Stimulated activated memory B cell treated with anti-CD40 and anti-IgM and Interleukin-4, amounts not matched to agents 10 μg/mL and 1 μg/mL and 100 μg/mL, for 72 hours (primary cell): ENCODE data around the gene ETV5.
A peak's percentile ranks its signal among the peaks of the same experiment; 100 is the strongest.

Experiments used
- ATAC-seq: fragments of 150-1000 bp; cut with Tn5 transposase; 2 replicates; pipeline ENCODE4 v1.10.0; 2021
- H3K27ac Mint-ChIP-seq: one replicate; pipeline ENCODE4 v1.8.0; 2022; ENCODE audit warnings: mild to moderate bottlenecking, mixed read lengths
- H3K27me3 Mint-ChIP-seq: one replicate; pipeline ENCODE4 v1.8.0; 2022; ENCODE audit warnings: mixed read lengths
- H3K36me3 Mint-ChIP-seq: one replicate; pipeline ENCODE4 v1.8.0; 2022; ENCODE audit warnings: mixed read lengths
- H3K4me1 Mint-ChIP-seq: one replicate; pipeline ENCODE4 v1.8.0; 2022; ENCODE audit warnings: mixed read lengths
- H3K4me3 Mint-ChIP-seq: one replicate; pipeline ENCODE4 v1.8.0; 2022; ENCODE audit warnings: mild to moderate bottlenecking, moderate library complexity, mixed read lengths
- H3K9me3 Mint-ChIP-seq: one replicate; pipeline ENCODE4 v1.8.0; 2022; ENCODE audit warnings: mixed read lengths

The ETV5 gene

GRCh38 chr3:186109897-186110803 is 1.3 kb upstream of the ETV5 start:
- H3K36me3 Mint-ChIP-seq, result no peaks in the 10 kb centered on the region
- no peaks in the 10 kb centered on the region for H3K9me3 Mint-ChIP-seq
- no peak for ATAC-seq
- peaks cover 52% of the 10 kb centered on the region for H3K4me1 Mint-ChIP-seq
- H3K27ac Mint-ChIP-seq, result peak overlapping the region; percentile 70
- H3K4me3 Mint-ChIP-seq, result peak overlapping the region; percentile 91
- peaks cover 55% of the 10 kb centered on the region for H3K27me3 Mint-ChIP-seq

DNA sequence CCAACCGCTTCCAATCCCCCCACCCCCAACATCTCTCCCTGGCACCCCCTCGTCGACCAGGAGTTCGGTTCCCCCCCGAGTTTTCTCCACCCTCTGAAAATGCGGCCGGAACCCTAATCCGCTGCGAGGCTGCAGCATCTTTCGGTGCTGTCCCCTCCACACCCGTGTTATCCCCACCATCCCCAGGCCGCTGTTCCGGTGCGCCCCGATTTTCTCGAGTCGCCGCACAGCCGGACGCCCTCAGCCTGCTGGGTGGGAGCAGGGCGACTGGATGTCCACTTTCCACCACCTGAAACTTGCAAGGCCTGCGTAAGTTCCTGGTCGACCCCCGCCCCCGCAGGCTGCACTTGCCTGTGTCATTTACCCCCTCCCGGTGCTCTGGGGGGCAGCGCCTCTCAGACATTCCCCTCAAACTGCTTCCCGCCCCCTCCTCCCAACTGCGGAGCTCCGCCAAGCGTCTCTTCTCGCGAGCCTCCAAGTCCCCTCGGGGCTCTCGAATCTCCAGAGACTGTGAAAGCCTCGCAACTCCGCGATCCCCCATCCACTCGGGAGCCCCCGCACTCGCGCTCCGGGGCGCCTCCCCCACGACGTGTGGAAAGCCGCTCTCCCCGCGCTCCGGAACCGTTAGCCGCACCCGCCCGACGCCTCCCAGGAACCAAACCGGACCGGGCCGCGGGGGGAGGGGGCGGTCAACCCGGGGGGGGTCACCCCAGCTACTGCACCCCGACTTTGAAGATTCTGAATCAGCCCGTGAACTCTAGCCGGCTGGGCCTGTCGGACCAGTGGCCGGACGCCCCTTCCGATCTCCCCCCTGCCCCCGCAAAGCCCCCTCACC is 566 bp downstream of the ETV5 start:
- ATAC-seq, result no peak
- Mint-ChIP-seq H3K4me1 (peaks cover 52% of the 10 kb centered on the region), H3K27me3 (peaks cover 44% of the 10 kb centered on the region), H3K9me3 (no peaks in the 10 kb centered on the region), H3K4me3 (peak overlapping the region; percentile 91), H3K27ac (peak overlapping the region; percentile 70), H3K36me3 (no peaks in the 10 kb centered on the region)

DNA sequence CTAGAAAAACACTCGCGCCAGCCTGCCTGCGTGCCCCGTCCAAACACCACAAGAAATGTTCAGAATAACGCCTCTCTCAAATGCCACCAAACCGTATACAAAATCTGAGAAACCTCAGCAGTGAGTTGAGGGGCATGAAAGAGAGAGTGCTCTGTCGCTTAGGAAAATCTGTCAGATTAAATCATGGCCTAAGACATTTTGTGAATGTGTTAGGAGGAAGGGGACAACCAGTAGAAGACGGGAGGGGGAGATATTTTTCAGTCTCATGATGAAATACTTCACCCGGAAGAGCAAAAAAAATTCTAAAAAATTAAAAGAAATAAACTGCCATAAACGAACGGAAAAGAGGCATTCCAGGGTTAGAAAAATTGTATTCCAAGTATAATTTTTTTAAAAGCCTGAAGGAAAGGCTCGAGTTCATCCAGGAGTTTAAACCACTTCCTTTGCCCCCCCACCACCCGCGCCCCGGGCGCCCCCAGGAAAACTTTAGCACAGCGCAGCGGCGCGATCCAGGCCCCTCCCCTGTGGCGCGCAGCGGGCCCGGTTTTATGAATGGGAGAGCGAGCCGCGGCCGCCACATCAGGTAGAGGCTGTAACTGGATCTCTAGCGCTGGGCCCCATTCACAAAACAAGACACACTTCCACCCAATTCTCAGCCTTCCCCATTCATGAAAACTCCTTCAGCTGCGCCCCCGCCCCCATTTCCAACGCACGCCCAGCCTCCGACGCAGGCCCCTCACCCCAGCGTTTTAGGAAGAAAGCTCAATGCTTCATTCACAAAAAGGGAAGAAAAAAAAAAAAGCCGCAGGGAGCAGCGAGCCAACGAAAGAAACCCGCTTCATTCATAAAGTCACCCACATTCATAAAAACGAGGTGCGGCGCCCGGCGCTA is 1.4 kb downstream of the ETV5 start:
- peak overlapping the region; percentile 39 for H3K27ac Mint-ChIP-seq
- no peaks in the 10 kb centered on the region for H3K36me3 Mint-ChIP-seq
- peak overlapping the region; percentile 91 for H3K4me3 Mint-ChIP-seq
- no peaks in the 10 kb centered on the region for H3K9me3 Mint-ChIP-seq
- ATAC-seq, result no peak
- H3K27me3 Mint-ChIP-seq, result peaks cover 37% of the 10 kb centered on the region
- peaks cover 52% of the 10 kb centered on the region for H3K4me1 Mint-ChIP-seq

DNA sequence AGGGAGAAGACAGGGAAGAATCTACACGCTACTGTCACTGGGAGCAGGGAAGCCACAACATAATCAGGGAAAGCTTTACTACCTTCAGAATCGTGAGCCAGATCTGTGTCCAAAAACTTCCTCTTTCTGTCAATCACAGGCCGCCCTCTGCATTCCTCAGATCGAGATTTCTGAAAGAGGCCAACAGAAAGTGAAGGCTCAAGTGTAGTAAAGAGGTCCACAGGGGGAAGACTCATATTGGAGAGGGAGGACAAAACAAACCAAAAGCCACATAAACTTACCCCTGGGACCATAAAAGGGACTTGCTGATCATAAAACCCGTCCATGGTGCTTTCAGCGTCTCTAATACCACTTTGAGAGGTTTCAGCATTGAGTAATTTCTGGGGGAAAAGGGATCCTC is 3.3 kb downstream of the ETV5 start:
- no peak for ATAC-seq
- H3K4me3 Mint-ChIP-seq, result no peak overlapping the region
- peaks cover 18% of the 10 kb centered on the region for H3K27me3 Mint-ChIP-seq
- peaks cover 39% of the 10 kb centered on the region for H3K4me1 Mint-ChIP-seq
- H3K9me3 Mint-ChIP-seq, result no peaks in the 10 kb centered on the region
- no peak overlapping the region for H3K27ac Mint-ChIP-seq
- no peaks in the 10 kb centered on the region for H3K36me3 Mint-ChIP-seq

GRCh38 chr3:186102687-186103086 is 6.2 kb downstream of the ETV5 start:
- Mint-ChIP-seq H3K9me3 (no peaks in the 10 kb centered on the region), H3K4me1 (peaks cover 12% of the 10 kb centered on the region), H3K4me3 (no peak overlapping the region), H3K36me3 (no peaks in the 10 kb centered on the region), H3K27me3 (peaks cover 4% of the 10 kb centered on the region), H3K27ac (no peak overlapping the region)
- no peak for ATAC-seq

DNA sequence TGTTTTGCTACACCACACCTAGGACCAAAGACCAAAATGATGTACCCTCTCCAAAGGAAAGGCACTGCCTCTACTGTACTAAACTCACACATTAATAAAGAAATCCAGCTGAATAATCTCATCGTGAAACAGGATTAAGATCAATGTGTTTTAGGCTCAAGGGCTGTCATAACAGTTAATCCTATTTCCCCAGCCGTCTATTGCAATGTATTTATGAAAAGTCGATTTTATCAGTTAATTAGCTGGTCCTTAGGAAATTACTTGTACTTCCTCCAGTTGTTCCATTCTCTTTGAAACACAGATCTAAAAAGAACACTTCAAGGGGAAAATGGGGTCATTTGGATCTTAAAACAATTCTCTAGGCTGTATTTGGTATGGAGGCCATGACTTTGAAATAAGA is 8.5 kb downstream of the ETV5 start:
- ATAC-seq, result no peak

DNA sequence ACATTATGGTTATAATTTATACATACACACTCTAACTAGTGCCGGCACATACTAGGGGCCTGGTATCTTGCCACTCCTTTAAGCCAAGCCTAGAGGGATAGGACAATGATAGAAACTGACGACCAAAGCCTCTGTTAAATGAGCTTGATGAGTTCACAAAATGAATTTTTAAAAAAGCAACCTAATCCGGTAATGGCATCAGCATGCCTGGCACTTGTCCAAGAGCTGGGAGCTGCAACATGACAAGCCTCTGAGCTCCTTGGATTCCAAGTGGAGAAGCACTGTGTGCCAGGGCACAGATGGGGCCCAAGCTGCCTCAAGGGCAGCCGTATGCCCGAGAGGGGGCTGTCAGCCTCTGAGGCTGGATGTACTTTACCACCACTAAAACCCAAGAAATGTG is 9.7 kb downstream of the ETV5 start:
- Mint-ChIP-seq H3K4me3 (no peak overlapping the region), H3K9me3 (no peaks in the 10 kb centered on the region), H3K4me1 (no peaks in the 10 kb centered on the region), H3K27ac (no peak overlapping the region), H3K27me3 (peaks cover 14% of the 10 kb centered on the region), H3K36me3 (no peaks in the 10 kb centered on the region)
- ATAC-seq, result no peak

More for the DNA sequence above, 8.5 kb downstream of the ETV5 start:
- Mint-ChIP-seq H3K27me3 (peaks cover 14% of the 10 kb centered on the region), H3K4me3 (no peak overlapping the region), H3K27ac (no peak overlapping the region), H3K36me3 (no peaks in the 10 kb centered on the region), H3K4me1 (peaks cover under 1% of the 10 kb centered on the region), H3K9me3 (no peaks in the 10 kb centered on the region)

DNA sequence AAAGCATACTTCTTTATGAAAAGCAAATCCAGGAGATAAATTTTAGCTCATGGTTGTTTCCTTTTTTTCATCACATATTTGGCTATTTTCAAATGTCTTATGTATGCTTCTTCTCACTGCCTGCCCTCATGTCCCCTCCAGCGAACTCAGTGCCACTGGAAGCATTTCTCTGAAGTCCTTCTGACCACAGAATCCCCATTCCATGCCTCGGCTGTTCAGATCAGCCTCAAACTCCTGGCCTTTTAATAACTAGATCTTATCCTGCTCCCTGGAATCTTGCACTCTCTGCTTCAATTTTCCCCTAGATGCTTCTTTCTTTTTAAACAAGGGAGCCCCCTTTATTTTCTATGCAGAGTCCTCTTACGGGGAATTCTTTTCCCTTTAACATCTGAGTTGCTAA is 10.1 kb downstream of the ETV5 start:
- Mint-ChIP-seq H3K4me3 (no peak overlapping the region), H3K4me1 (no peaks in the 10 kb centered on the region), H3K36me3 (no peaks in the 10 kb centered on the region), H3K27ac (no peak overlapping the region), H3K27me3 (peaks cover 14% of the 10 kb centered on the region), H3K9me3 (no peaks in the 10 kb centered on the region)
- no peak for ATAC-seq

DNA sequence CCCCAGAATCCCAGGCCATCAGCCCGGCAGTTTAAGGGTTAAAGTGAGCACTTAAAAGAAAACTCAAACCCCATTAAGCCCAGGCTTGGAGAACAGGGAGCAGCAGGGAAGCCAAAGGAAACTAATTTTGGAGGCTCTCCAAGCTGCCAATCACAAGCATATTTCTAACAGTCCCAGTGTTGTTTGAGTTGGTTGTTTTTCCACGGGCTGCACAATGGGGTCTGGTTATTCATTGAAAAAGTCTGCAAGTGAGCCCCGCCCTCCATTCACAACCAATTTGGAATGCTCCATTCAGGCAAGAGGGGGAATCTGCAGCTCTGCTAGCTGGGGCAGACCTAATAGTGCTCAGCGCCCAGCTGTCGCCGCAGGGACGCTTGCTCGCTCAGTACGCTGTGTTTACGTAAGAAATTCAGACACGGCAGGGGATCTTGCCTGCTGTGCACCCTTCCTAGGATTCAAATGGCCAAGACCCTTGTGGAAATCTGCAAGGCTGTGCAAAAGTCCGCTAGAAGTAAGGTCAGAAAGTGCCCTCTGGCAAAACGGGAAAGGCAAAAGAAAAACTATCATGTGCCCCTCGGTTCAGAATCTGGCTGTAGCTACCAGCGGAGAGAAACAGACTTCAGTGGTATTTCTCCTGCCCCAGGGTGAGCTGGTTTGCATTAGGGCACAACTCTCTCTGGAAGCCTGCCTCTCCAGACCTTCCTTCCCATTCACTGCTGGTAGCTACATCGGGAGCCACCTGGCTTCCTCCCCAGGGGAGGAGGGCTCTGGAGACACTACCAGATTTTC is 11.0 kb downstream of the ETV5 start:
- H3K4me1 Mint-ChIP-seq, result no peaks in the 10 kb centered on the region
- peaks cover 14% of the 10 kb centered on the region for H3K27me3 Mint-ChIP-seq
- no peaks in the 10 kb centered on the region for H3K36me3 Mint-ChIP-seq
- no peak overlapping the region for H3K27ac Mint-ChIP-seq
- no peak for ATAC-seq
- no peak overlapping the region for H3K4me3 Mint-ChIP-seq
- H3K9me3 Mint-ChIP-seq, result no peaks in the 10 kb centered on the region

DNA sequence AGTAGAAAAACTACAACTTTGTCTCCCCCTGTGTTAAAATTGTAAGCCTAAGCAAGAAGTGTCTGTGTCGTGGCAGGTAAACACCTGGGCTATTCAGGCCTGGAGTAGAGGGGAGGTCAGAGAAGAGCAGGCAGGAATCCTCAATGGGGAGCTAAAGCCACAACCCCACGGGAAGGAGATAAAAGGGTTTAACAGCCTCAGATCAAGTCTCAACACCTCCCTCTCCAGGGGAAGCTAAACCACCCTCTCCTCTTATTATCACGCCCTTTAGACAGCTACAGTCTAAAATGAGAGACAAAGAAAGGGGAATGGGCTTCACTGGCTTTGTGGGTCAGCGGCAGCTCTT is 11.6 kb downstream of the ETV5 start:
- Mint-ChIP-seq H3K9me3 (no peaks in the 10 kb centered on the region), H3K27ac (no peak overlapping the region), H3K27me3 (peaks cover 14% of the 10 kb centered on the region), H3K4me3 (no peak overlapping the region), H3K4me1 (no peaks in the 10 kb centered on the region), H3K36me3 (no peaks in the 10 kb centered on the region)
- ATAC-seq, result no peak

DNA sequence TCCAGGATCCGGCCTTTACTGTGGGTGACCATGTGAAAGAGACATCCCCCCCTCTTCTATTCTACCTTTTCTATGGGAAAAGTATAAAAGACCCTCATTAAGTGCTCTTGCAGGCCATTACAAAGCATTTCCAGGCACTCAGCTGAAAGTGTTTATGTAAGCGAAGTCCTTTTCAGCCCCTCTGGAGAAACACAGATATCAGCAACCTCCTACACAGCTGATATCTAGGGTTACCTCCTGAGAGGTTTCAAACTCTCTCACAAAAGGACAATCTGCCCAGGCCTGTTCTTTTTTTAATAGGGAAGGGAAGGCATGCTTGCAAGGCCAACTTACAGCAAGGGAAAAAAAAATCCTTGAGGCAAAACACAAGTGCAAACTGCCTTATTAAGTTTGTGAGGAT is 12.6 kb downstream of the ETV5 start:
- H3K27me3 Mint-ChIP-seq, result peaks cover 14% of the 10 kb centered on the region
- H3K9me3 Mint-ChIP-seq, result no peaks in the 10 kb centered on the region
- no peaks in the 10 kb centered on the region for H3K36me3 Mint-ChIP-seq
- no peak overlapping the region for H3K27ac Mint-ChIP-seq
- H3K4me3 Mint-ChIP-seq, result no peak overlapping the region
- no peaks in the 10 kb centered on the region for H3K4me1 Mint-ChIP-seq
- no peak for ATAC-seq

GRCh38 chr3:186095561-186096081 is 13.3 kb downstream of the ETV5 start:
- H3K9me3 Mint-ChIP-seq, result no peaks in the 10 kb centered on the region
- no peak overlapping the region for H3K27ac Mint-ChIP-seq
- no peaks in the 10 kb centered on the region for H3K36me3 Mint-ChIP-seq
- no peak for ATAC-seq
- H3K4me1 Mint-ChIP-seq, result no peaks in the 10 kb centered on the region
- no peak overlapping the region for H3K4me3 Mint-ChIP-seq
- peaks cover 14% of the 10 kb centered on the region for H3K27me3 Mint-ChIP-seq

DNA sequence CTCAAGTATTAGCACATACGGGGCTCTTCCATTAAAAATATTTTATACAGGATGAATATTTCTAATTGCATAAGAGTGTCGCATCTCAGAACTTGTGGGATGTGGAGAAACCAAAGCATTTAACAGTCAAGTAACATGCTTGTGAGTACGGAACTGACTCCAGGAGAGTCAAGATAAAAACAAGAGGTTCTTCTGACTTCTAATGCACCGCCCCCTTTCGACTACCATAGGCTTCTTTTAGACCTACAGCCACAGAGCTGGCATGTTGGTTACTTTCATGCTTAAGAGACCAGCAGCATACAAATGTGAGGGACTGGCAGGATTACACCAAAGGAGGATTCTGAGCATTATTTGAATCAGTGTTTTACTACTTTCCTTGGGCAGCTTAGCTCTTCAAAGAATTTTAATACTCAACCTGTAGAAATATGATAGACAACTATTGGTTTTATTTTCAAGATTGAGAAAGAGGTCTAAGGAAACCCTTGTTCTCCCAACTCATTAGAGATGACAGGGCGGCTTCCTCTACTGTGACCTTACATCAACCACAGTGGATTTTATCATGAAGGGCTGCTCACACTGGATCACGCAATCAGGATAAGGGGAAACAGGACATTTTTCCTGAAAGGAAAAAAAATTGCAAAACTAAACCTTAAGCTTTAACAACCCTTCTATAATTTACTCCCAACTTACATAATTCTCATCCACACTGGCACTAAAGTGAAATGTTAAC is 14.0 kb downstream of the ETV5 start:
- Mint-ChIP-seq H3K9me3 (no peaks in the 10 kb centered on the region), H3K27me3 (peaks cover 14% of the 10 kb centered on the region), H3K27ac (no peak overlapping the region), H3K4me1 (no peaks in the 10 kb centered on the region), H3K36me3 (no peaks in the 10 kb centered on the region), H3K4me3 (no peak overlapping the region)
- ATAC-seq, result no peak

- no peak overlapping the region for H3K27ac Mint-ChIP-seq
- H3K36me3 Mint-ChIP-seq, result no peaks in the 10 kb centered on the region
- H3K4me3 Mint-ChIP-seq, result no peak overlapping the region
- no peak for ATAC-seq
- no peaks in the 10 kb centered on the region for H3K4me1 Mint-ChIP-seq
- peaks cover 14% of the 10 kb centered on the region for H3K27me3 Mint-ChIP-seq
- H3K9me3 Mint-ChIP-seq, result no peaks in the 10 kb centered on the region
Observed at GRCh38 chr3:186094271-186094670, 14.6 kb downstream of the ETV5 start.
